Hepatic stellate cell (primary cell): Measurements from ENCODE around the gene CFAP69.
A peak's percentile ranks its signal among the peaks of the same experiment; 100 is the strongest.

Experiments used
- DNase-seq: peaks from one replicate; pipeline ENCODE4 v3.0.0; 2011; ENCODE audit warnings: low spot score

CFAP69 gene

GRCh38 chr7:90244909-90245851, at the start of gene CFAP69:
TSS of gene CFAP69 (plus strand) at chr7:90245174. CDS start at chr7:90245425, 251 bp downstream.
- peak; percentile 81 for DNase-seq

GRCh38 chr7:90201500-90202195, 43.3 kb upstream of the CFAP69 start:
- no peak for DNase-seq

- DNase-seq: no peak
Observed at GRCh38 chr7:90207956-90208355, 37.0 kb upstream of the CFAP69 start.

- no peak for DNase-seq
Observed at GRCh38 chr7:90209776-90210175, 35.2 kb upstream of the CFAP69 start.

GRCh38 chr7:90210475-90210874, 34.5 kb upstream of the CFAP69 start:
- no peak for DNase-seq

- no peak for DNase-seq
Observed at GRCh38 chr7:90210981-90211380, 34.0 kb upstream of the CFAP69 start.

GRCh38 chr7:90211391-90212148, 33.4 kb upstream of the CFAP69 start, which contains the start of gene STEAP2:
TSS of gene STEAP2 (plus strand) at chr7:90211740. CDS start at chr7:90225083, 13,343 bp downstream.
- DNase-seq: peak; percentile 78

GRCh38 chr7:90212149-90212495, 32.9 kb upstream of the CFAP69 start:
- peak; percentile 3 for DNase-seq

GRCh38 chr7:90213521-90213920, 31.5 kb upstream of the CFAP69 start:
- DNase-seq: no peak

GRCh38 chr7:90216080-90216674, 28.8 kb upstream of the CFAP69 start:
- DNase-seq: no peak

GRCh38 chr7:90216771-90217170, 28.2 kb upstream of the CFAP69 start:
- DNase-seq: no peak

GRCh38 chr7:90222390-90222789, 22.6 kb upstream of the CFAP69 start:
- DNase-seq: no peak

- no peak for DNase-seq
Observed at GRCh38 chr7:90222811-90223725, 21.9 kb upstream of the CFAP69 start.

GRCh38 chr7:90224195-90224594, 20.8 kb upstream of the CFAP69 start:
- DNase-seq: no peak

- no peak for DNase-seq
Observed at GRCh38 chr7:90225181-90225580, 19.8 kb upstream of the CFAP69 start.

- no peak for DNase-seq
Observed at GRCh38 chr7:90225601-90226000, 19.4 kb upstream of the CFAP69 start.

GRCh38 chr7:90227259-90227658, 17.7 kb upstream of the CFAP69 start:
- no peak for DNase-seq

GRCh38 chr7:90229682-90230081, 15.3 kb upstream of the CFAP69 start:
- no peak for DNase-seq

- DNase-seq: no peak
Observed at GRCh38 chr7:90230834-90231233, 14.1 kb upstream of the CFAP69 start.

- DNase-seq: no peak
Observed at GRCh38 chr7:90231304-90231703, 13.7 kb upstream of the CFAP69 start.

- no peak for DNase-seq
Observed at GRCh38 chr7:90232430-90232829, 12.5 kb upstream of the CFAP69 start.
